Measurements from ENCODE around the gene ZNF385B.

DNA sequence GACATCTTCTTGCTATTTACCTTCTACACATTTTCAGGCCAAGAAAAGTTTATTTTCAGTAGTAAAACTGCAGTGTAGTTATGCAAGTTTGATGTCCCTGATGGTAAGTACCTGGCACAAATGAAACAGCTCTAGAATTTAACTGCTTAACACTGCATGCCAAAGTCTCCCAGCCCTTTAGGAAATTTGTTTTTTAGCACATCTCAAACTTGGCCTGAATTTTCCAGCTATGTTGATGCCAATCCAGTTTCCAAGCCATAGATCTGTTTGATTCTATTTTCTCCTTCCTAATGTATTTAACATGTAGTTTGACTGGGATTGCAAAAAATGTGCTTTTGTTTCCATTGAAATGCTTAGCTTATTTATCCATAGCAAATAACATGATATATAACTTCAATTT, 29.3 kb upstream of the ZNF385B start:
- TF ChIP-seq, protein P1, sequence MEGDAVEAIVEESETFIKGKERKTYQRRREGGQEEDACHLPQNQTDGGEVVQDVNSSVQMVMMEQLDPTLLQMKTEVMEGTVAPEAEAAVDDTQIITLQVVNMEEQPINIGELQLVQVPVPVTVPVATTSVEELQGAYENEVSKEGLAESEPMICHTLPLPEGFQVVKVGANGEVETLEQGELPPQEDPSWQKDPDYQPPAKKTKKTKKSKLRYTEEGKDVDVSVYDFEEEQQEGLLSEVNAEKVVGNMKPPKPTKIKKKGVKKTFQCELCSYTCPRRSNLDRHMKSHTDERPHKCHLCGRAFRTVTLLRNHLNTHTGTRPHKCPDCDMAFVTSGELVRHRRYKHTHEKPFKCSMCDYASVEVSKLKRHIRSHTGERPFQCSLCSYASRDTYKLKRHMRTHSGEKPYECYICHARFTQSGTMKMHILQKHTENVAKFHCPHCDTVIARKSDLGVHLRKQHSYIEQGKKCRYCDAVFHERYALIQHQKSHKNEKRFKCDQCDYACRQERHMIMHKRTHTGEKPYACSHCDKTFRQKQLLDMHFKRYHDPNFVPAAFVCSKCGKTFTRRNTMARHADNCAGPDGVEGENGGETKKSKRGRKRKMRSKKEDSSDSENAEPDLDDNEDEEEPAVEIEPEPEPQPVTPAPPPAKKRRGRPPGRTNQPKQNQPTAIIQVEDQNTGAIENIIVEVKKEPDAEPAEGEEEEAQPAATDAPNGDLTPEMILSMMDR (IDR thresholded peaks at IDR 0.05; ENCODE audit: low read depth, low read length) = no peak
- no peak for TF ChIP-seq MYC (IDR thresholded peaks at IDR 0.05; ENCODE audit: low read depth, low read length)
- TF ChIP-seq POLR2A (IDR thresholded peaks at IDR 0.05; ENCODE audit: extremely low read depth, insufficient read length) = no peak

All from NB4 (cell line).